ENCODE measurements around the gene FSTL4. TPM values are rescaled to one million over a fixed set of nuclear protein-coding genes. Genes with fewer than 3 reads are reported as not detected.

FSTL4 gene
- total RNA-seq, 1 donor from 2014 or later = not detected

DNA sequence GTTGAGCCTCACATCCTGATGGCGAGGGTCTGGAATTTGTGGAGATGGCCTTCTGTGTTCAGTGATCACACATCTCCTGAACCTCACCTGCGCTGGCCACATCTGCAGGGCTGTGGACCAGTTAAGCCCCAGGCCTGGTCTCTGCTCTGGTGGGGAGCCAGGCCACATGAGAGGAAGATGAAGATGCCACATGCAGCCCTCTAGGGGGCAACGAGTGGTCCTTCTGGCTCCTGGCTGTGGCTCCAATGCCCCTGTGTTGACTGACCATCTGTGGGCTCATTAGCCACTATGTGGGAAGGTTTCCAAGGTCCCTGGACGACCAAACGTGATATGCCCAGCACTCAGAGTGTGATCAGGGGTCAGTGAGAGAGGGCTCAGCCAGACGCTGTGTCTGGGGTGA lies 357.5 kb downstream of the FSTL4 start:
- Histone ChIP-seq H3K9me3 (replicated peaks) (no peaks in the 10 kb centered on the region), H3K27me3 (ENCODE audit: low read depth) (peaks cover 12% of the 10 kb centered on the region), H3K27ac (replicated peaks) (no peak overlapping the region), H3K36me3 (no peaks in the 10 kb centered on the region), H3K4me1 (no peaks in the 10 kb centered on the region), H3K4me3 (no peak overlapping the region)
- intact Hi-C loops (cut with micrococcal nuclease) = no loop called here
- TF ChIP-seq, protein P1, sequence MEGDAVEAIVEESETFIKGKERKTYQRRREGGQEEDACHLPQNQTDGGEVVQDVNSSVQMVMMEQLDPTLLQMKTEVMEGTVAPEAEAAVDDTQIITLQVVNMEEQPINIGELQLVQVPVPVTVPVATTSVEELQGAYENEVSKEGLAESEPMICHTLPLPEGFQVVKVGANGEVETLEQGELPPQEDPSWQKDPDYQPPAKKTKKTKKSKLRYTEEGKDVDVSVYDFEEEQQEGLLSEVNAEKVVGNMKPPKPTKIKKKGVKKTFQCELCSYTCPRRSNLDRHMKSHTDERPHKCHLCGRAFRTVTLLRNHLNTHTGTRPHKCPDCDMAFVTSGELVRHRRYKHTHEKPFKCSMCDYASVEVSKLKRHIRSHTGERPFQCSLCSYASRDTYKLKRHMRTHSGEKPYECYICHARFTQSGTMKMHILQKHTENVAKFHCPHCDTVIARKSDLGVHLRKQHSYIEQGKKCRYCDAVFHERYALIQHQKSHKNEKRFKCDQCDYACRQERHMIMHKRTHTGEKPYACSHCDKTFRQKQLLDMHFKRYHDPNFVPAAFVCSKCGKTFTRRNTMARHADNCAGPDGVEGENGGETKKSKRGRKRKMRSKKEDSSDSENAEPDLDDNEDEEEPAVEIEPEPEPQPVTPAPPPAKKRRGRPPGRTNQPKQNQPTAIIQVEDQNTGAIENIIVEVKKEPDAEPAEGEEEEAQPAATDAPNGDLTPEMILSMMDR (IDR thresholded peaks at IDR 0.05; ENCODE audit: borderline replicate concordance) = no peak
- DNase-seq = no peak

GRCh38 chr5:133253671-133254070 lies 358.7 kb downstream of the FSTL4 start:
- H3K27me3 ChIP-seq (ENCODE audit: low read depth) = peaks cover 5% of the 10 kb centered on the region
- no peaks in the 10 kb centered on the region for H3K36me3 ChIP-seq
- no peaks in the 10 kb centered on the region for H3K4me1 ChIP-seq
- H3K4me3 ChIP-seq = no peak overlapping the region
- DNase-seq = no peak
- intact Hi-C loops (cut with micrococcal nuclease) = no loop called here
- H3K27ac ChIP-seq (replicated peaks) = no peak overlapping the region
- TF ChIP-seq, protein P1 (IDR thresholded peaks at IDR 0.05; ENCODE audit: borderline replicate concordance) = no peak
- H3K9me3 ChIP-seq (replicated peaks) = no peaks in the 10 kb centered on the region

- H3K4me3 ChIP-seq = no peak overlapping the region
- TF ChIP-seq, protein P1 (IDR thresholded peaks at IDR 0.05; ENCODE audit: borderline replicate concordance) = no peak
- no peak for DNase-seq
- H3K27ac ChIP-seq (replicated peaks) = no peak overlapping the region
- intact Hi-C loops (cut with micrococcal nuclease) = no loop called here
- H3K27me3 ChIP-seq (ENCODE audit: low read depth) = no peaks in the 10 kb centered on the region
- H3K36me3 ChIP-seq = no peaks in the 10 kb centered on the region
- no peaks in the 10 kb centered on the region for H3K9me3 ChIP-seq (replicated peaks)
- H3K4me1 ChIP-seq = no peaks in the 10 kb centered on the region
Measured at GRCh38 chr5:133253070-133253469, 359.3 kb downstream of the FSTL4 start.

GRCh38 chr5:133252133-133252480 lies 360.2 kb downstream of the FSTL4 start:
- Histone ChIP-seq H3K36me3 (no peaks in the 10 kb centered on the region), H3K9me3 (replicated peaks) (no peaks in the 10 kb centered on the region), H3K27ac (replicated peaks) (no peak overlapping the region), H3K27me3 (ENCODE audit: low read depth) (no peaks in the 10 kb centered on the region), H3K4me1 (no peaks in the 10 kb centered on the region), H3K4me3 (no peak overlapping the region)
- DNase-seq = no peak
- TF ChIP-seq, protein P1 (IDR thresholded peaks at IDR 0.05; ENCODE audit: borderline replicate concordance) = no peak
- intact Hi-C loops (cut with micrococcal nuclease) = no loop called here

DNA sequence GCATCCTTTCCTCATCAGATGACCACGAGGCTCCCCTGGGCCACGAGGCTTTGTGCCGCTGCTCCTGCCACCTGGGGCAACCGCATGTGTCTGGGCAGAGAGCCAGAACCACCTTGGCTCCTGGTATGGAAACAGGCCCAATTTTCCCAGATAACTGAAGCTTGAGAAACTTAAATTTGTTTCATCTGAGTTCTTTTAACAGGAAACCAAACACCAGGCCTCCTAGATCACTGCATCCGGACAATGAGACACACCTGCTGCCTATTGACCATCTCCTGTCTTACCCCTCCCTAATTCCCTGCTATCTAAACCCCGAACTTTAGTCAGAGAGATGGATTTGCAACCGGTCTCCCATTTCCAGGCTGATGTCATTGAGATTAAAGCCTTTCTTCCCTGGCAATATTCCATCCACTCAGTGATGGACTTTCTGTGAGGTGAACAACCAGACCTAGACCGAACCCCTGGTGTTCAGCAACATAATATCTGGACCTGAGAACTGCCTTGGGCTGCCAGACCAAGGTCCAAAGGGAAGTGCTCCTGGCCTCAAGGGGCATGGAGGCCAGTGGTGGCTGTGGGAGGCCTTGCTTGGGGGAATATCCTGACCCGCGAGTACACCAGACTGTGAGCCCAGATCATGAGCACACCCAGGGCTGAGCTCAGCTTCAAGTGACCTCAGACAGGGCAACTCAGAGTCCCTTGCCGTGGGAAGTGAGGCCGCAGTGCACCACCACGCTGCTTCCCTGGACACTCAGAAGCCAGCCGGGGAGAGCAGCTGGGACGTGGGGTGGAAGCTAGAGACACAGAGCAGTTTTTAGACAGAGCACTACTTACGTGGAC lies 360.8 kb downstream of the FSTL4 start:
- intact Hi-C loops (cut with micrococcal nuclease) = no loop called here
- TF ChIP-seq, protein P1 (IDR thresholded peaks at IDR 0.05; ENCODE audit: borderline replicate concordance) = no peak

More for the DNA sequence above, 360.8 kb downstream of the FSTL4 start:
- Histone ChIP-seq H3K9me3 (replicated peaks) (no peaks in the 10 kb centered on the region), H3K4me3 (no peak overlapping the region), H3K27ac (replicated peaks) (no peak overlapping the region), H3K36me3 (no peaks in the 10 kb centered on the region), H3K4me1 (no peaks in the 10 kb centered on the region), H3K27me3 (ENCODE audit: low read depth) (no peaks in the 10 kb centered on the region)
- DNase-seq = no peak
